HG02973 (cell line): Measurements from ENCODE around the gene ZNF423.

Experiments
- ATAC-seq: cut with Tn5 transposase; IDR thresholded peaks from one replicate; pipeline ENCODE4 v1.9.1; 2021; ENCODE audit warnings: moderate library complexity; ENCODE audit not compliant: unreplicated experiment

The ZNF423 gene

GRCh38 chr16:49610983-49611382, 244.9 kb downstream of the ZNF423 start:
- ATAC-seq, result no peak

GRCh38 chr16:49608779-49609178, 247.1 kb downstream of the ZNF423 start:
- ATAC-seq, result no peak

- ATAC-seq, result no peak
Measured at GRCh38 chr16:49608098-49608497, 247.8 kb downstream of the ZNF423 start.

- ATAC-seq, result no peak
Measured at GRCh38 chr16:49605536-49606254, 250.2 kb downstream of the ZNF423 start.

GRCh38 chr16:49604602-49605001, 251.3 kb downstream of the ZNF423 start:
- no peak for ATAC-seq

GRCh38 chr16:49603956-49604355, 252.0 kb downstream of the ZNF423 start:
- no peak for ATAC-seq

GRCh38 chr16:49602976-49603310, 253.0 kb downstream of the ZNF423 start:
- ATAC-seq, result no peak

- no peak for ATAC-seq
Measured at GRCh38 chr16:49602201-49602975, 253.5 kb downstream of the ZNF423 start.

GRCh38 chr16:49601576-49601975, 254.3 kb downstream of the ZNF423 start:
- no peak for ATAC-seq

GRCh38 chr16:49600976-49601375, 254.9 kb downstream of the ZNF423 start:
- ATAC-seq, result no peak

GRCh38 chr16:49600536-49600935, 255.4 kb downstream of the ZNF423 start:
- no peak for ATAC-seq

GRCh38 chr16:49599704-49600103, 256.2 kb downstream of the ZNF423 start:
- no peak for ATAC-seq

GRCh38 chr16:49599281-49599680, 256.6 kb downstream of the ZNF423 start:
- no peak for ATAC-seq

- ATAC-seq, result peak; percentile 67
Measured at GRCh38 chr16:49598383-49599170, 257.3 kb downstream of the ZNF423 start.

GRCh38 chr16:49597796-49598195, 258.1 kb downstream of the ZNF423 start:
- no peak for ATAC-seq

- no peak for ATAC-seq
Measured at GRCh38 chr16:49596648-49597291, 259.1 kb downstream of the ZNF423 start.

GRCh38 chr16:49596068-49596467, 259.8 kb downstream of the ZNF423 start:
- no peak for ATAC-seq

GRCh38 chr16:49594685-49595498, 261.0 kb downstream of the ZNF423 start:
- ATAC-seq, result no peak

- no peak for ATAC-seq
Measured at GRCh38 chr16:49594153-49594552, 261.8 kb downstream of the ZNF423 start.

GRCh38 chr16:49593424-49594040, 262.4 kb downstream of the ZNF423 start:
- no peak for ATAC-seq
